NCI-H187 treated with DMSO at 0.1 percent for 48 hours (cell line): ENCODE measurements around the gene OLFML2B.
"Not testable (repeated sequence)": the region's sequence is repeated elsewhere in the genome, so short reads cannot be mapped to it uniquely, and the experiment has no call there.

Experiments
- DNase-seq: peaks from one replicate; lab custom pipeline; 2025; lab: John Stamatoyannopoulos, UW

Gene OLFML2B

GRCh38 chr1:162023547-162024501 lies at the start of gene OLFML2B:
Gene OLFML2B, minus strand, starts transcription at chr1:162023869. Its CDS starts 439 bp downstream, at chr1:162023430.
- DNase-seq: no peak

- DNase-seq: no peak
These were observed 49.1 kb upstream of the OLFML2B start for GRCh38 chr1:162072740-162073139.

DNA sequence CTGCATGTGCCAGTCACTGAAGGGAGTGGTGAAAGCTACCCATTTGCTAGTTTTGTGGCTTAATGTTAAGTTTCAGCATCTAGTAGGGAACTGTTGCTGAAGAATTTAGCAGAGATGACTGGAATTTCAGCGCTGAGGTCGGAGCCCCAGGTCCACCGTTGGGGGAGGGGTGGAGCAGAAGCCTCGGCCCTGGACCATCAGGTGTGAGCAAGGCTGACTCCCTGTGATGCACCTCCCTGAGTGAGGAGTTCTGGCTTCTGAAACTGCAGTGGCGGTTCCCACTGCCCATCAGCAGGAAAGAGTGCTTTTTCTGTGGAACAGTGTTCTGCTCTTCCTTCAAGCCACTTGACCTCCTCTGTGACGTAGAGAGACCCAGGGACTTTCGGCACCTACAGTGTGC lies 47.2 kb upstream of the OLFML2B start:
- no peak for DNase-seq

- no peak for DNase-seq
These were observed 46.6 kb upstream of the OLFML2B start for GRCh38 chr1:162070094-162070748.

- DNase-seq: peak; percentile 64
These were observed 45.8 kb upstream of the OLFML2B start, which contains the start of gene NOS1AP for GRCh38 chr1:162069334-162070093. Gene NOS1AP, plus strand, starts transcription at chr1:162069691. Its CDS starts 487 bp downstream, at chr1:162070178.

GRCh38 chr1:162068301-162068700 lies 44.6 kb upstream of the OLFML2B start:
- DNase-seq: no peak

GRCh38 chr1:162067466-162067865 lies 43.8 kb upstream of the OLFML2B start:
- no peak for DNase-seq

- not testable (repeated sequence) for DNase-seq
These were observed 43.2 kb upstream of the OLFML2B start for GRCh38 chr1:162066836-162067235.

GRCh38 chr1:162065016-162065415 lies 41.3 kb upstream of the OLFML2B start:
- no peak for DNase-seq

DNA sequence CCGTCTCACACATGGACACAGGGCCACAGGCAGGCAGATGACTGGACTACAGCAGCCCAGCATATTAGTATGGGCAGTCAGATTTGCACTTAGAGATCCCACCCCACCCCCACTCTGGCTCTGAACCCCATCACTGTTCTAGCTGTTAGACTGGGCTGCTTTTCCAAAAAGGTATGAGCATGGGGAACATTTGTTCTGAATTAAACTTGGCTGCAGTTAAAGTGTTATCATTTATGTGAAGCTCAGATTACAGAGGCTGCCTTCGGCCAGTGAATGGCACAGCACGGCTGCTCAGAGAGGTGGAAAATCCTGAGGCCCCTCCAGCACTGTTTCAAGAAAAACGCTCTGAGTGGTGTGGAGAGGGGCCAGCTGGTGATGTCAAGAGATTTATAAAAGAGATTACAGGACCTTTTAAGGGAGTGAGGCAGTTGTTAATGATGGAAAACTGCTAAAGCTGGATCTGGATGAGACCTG lies 38.9 kb upstream of the OLFML2B start:
- no peak for DNase-seq

DNA sequence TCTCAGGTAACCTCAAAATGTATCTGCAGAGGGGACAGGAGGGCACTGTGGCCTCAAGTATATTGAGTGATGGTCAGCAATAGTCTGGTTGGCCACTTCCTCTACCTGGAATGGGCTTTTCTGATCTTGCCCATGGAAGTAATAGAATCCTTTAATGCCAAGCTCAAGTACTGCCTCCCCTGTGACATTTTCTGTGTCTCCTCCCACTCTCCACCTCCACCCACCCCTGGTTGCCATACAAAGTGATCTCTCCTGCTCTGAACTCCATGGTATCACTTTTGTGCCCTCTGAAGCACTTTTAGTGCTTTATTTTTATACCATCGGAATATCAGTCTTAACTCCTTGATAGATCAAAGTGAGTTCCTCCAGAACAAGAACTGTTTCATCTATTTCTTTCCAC lies 36.6 kb upstream of the OLFML2B start:
- no peak for DNase-seq

DNA sequence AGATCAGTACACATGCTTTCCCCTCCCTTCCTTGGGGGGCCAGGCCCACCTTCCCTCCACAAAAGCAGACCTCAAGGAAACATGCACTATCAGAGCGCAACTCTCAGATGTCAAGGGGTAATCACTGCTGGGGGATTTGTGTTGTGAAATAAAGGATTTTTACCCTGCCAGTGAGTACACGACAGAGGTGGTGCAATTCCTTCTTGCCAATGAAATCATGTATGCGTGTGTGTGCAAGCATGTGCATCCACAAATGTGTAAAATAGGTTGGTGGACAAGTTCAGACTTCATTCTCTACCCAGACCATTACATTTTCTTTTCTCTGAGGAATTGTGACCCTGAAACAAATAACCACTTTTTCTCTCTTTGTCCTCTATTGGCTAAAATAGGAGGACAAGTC lies 36.1 kb upstream of the OLFML2B start:
- no peak for DNase-seq

DNA sequence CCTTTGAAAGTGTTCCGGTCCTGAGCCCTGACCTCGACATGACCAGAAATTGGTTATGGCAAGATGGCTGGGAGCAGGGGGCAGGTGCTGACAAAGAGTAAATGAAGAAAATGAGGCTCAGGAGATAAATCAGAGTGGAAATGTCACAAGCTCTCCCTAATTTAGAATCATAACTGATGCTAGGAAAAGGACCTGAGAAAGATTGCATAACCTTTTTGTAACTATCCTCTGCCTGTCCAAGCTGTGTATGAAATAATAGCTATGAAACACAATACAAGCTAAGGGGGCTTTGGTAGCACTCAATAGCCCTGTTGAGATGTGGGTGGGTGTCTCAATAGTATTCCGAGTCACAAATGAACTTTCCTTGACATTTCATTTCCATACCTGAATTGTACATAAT lies 32.9 kb upstream of the OLFML2B start:
- DNase-seq: no peak

DNA sequence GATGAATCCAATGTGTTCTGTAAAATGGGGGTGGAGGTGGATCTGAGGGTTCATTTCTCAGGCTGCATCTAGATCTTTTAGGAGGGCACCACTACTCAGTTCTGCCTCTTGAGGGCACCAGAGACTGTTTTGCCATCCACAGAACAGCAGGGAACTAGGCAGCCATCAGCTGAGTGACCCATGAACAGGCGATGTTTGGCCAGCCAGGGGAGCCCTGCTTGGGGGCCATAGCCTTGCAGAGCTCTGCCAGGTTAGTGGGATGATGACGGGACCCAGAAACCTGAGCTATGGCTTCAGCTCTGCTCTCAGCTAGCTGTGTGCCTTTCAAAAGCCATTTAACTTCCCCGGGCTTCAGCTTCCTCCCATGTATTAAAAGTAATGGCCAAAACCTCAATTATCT lies 32.4 kb upstream of the OLFML2B start:
- DNase-seq: peak; percentile 46

- no peak for DNase-seq
These were observed 31.4 kb upstream of the OLFML2B start for GRCh38 chr1:162055062-162055461.

DNA sequence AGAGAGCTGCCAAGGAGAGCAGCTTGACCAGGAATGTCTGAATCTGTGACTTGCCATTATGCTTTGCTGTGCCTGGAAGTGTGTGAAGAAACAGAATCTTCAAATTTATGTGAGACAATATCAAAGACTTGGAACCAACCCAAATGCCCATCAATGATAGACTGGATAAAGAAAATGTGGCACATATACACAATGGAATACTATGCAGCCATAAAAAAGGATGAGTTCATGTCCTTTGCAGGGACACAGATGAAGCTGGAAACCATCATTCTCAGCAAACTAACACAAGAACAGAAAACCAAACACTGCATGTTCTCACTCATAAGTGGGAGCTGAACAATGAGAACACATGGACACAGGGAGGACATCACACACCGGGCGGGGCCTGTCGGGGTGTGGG lies 30.3 kb upstream of the OLFML2B start:
- not testable (repeated sequence) for DNase-seq

DNA sequence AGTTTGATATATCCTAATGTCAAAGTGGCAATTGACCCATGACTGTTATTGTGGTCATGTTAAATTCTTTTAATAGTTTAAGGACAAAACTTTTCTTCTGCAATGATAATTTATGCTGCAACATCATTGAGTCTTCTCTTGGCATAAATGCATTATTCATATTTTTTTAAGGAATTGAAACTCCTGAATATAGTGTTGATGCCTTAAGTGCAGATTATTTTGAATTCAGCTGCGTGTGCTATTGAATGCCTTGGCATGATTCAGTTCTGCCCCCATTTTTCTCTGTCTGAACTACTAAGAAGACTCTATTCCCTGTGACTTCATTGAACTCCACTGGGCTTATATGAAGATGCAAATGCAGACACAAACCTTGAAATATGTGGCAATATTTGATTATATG lies 23.3 kb upstream of the OLFML2B start:
- no peak for DNase-seq

DNA sequence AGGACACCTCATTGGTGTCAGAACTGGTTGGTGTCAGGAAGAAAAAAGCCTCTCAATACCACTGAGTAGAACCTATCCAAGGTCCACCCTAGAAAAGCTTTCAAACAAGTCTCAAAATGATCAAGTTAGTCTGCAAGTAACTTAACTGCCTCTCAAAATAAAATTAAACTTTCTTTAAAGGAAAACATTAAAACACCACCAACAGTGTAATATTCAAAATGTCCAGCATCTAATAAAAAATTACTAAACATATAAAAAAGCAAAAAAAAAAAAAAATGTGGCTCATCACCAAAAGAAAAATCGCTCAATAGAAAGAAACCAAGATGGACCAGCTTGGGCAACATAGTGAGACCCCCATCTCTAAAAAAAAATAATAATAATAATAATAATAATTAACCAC lies 18.7 kb upstream of the OLFML2B start:
- no peak for DNase-seq

- DNase-seq: no peak
These were observed 17.0 kb upstream of the OLFML2B start for GRCh38 chr1:162040657-162041056.

GRCh38 chr1:162040001-162040400 lies 16.3 kb upstream of the OLFML2B start:
- no peak for DNase-seq

- no peak for DNase-seq
These were observed 15.0 kb upstream of the OLFML2B start for GRCh38 chr1:162038624-162039023.

DNA sequence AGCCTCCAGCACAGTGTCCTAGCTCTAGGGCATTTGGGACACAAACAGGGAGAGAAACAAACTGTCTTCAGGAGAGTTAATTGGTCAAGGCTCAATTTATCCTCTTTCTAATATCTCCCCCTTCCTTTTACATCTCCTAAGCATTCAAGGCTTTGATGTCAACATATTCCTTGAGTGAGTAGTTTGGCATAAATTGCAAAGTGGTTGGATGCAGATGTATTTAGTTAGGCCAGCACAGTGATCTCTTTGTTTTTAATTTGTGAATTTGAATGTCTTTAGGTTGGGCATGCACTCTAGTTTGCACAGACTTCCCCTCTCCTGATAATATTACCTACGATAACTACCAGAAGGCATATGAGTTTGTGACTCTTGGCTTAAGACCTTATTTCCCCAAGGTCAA lies 12.5 kb upstream of the OLFML2B start:
- no peak for DNase-seq
